GM18517 (cell line): ENCODE results near the gene GAD1.

Experiments
- ATAC-seq: cut with Tn5 transposase; IDR thresholded peaks from one replicate; pipeline ENCODE4 v1.9.1; 2021; ENCODE audit warnings: mild to moderate bottlenecking, moderate library complexity; ENCODE audit not compliant: unreplicated experiment

GAD1 gene

GRCh38 chr2:170891893-170892292 lies 75.2 kb downstream of the GAD1 start:
- no peak for ATAC-seq

- no peak for ATAC-seq
Observed at GRCh38 chr2:170892391-170892951, 75.8 kb downstream of the GAD1 start.

DNA sequence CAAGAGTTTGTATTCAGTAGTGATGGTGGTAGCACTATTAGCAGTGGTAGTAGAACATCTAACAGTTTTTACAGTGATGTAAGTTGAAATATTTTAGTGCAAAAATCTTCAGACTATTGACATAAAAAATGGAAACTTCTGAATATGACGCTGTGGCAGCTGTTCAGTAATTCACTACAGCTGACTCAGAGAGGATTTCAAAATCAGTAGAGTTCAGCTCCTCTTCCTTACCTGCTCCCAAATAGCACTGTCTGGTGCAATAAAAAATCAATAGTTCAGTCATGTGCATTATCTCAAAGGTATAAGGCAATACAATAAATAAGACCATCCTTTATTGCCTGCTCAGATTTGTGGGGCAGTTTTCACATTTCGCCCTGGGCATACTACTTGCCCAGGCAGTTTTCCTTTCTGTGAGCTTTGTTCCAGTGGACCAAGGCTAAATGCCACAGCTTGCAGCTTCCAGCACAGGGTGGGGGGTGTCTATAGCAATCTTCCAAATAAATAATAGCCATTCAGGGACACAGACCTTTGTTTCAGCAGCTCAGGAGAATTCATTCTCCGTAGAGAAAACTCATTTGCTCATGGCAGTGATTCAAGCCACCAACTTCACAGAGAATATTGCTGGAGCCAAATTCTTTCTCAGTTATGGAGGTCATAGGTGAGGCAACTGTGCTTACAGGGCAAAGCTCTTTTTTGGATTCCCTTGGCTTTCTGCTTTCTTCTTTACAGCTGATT lies 78.5 kb downstream of the GAD1 start:
- ATAC-seq, result no peak

DNA sequence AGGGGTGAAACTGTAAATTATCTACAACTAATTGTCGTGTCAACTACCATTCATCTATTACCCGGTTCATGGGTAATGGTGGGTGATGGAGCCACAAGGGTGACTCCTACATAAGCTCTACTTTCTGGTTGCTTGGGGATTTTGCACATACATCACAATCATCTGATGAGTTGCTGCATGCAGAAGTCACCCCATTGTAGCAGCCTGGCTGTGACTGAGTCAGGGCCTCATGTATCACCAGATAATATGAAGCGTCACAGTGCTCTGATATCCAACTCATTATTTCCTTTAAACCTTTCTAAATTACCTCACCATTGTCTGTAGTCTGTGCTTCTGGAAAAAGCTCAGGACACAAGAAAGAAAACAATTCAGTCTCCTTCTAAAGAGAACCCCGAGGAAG lies 79.9 kb downstream of the GAD1 start:
- no peak for ATAC-seq

DNA sequence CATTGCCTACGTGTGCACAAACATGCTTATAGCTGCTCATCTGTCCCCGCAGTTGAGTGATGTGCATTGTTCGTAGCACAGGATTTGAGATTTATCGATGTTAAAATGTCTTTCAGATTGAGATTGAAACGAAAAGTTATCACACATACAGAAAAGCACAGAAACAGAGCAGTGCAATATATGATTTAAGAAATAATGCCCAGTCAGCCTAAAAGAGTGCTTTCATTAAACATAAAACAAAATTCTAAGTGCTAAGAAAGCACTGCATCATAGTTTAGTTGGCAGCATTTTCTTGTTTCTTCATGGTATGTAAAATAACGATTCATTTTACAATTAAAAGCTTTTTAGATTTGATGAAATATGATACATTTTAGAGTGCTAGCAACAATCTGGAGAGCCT lies 80.4 kb downstream of the GAD1 start:
- ATAC-seq, result no peak

- ATAC-seq, result no peak
Observed at GRCh38 chr2:170905864-170906263, 89.2 kb downstream of the GAD1 start.
